ENCODE measurements around the gene BBOX1. TPM values are rescaled to one million over a fixed set of nuclear protein-coding genes. Genes with fewer than 3 reads are reported as not detected.

Gene BBOX1
- total RNA-seq, 2 experiments from 2014 or later = not detected

- H3K4me3 Mint-ChIP-seq = no peak overlapping the region
- ATAC-seq (no peak), DNase-seq (no peak)
- no peak overlapping the region for H3K27ac Mint-ChIP-seq
- no peak for TF ChIP-seq CTCF (IDR thresholded peaks at IDR 0.05)
- no peaks in the 10 kb centered on the region for H3K4me1 Mint-ChIP-seq (ENCODE audit: low read depth)
- intact Hi-C loops (cut with micrococcal nuclease) = no loop called here
- ChIA-PET POLR2A (no interaction called here), CTCF (no interaction called here)
- H3K27me3 Mint-ChIP-seq = no peaks in the 10 kb centered on the region
- H3K36me3 Mint-ChIP-seq (ENCODE audit: low read depth) = no peaks in the 10 kb centered on the region
- H3K9me3 Mint-ChIP-seq = no peaks in the 10 kb centered on the region
These were observed 36.5 kb upstream of the BBOX1 start for GRCh38 chr11:27004103-27004502.

DNA sequence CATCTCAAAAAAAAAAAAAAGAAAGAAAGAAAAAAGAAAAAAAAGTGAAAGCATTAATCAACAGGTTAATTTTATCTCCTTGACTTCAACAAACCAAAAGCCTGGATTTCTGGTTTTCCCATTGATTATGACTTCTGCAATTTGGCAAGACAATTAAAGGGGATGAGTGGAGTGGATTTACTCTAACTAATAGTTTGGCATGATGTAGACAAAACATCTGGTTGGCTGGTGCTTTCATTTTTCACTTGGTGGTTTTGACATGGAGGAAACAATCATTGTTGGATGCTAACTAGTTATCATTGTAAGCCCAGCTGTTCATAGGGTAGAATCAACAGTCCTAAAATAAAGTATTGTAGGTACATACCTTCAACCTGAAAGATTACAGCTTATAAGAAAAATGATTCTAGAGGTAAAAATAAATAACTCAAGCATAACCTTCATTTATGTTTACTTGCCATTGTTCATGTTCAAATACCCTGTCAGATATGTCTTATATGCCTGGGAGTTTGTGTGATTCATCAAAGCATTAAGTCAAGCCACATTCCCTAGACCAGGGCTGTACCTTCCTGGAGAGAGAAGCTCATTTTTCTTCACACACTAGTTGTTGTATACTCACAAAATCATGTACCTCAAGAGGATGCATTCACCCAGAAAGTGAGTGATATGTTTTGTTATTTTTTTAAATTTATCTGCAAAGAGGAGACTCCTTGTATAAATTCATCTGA lies 31.6 kb upstream of the BBOX1 start:
- no peak for TF ChIP-seq CTCF (IDR thresholded peaks at IDR 0.05)
- DNase-seq (no peak), ATAC-seq (no peak)
- H3K4me3 Mint-ChIP-seq = no peak overlapping the region
- H3K27ac Mint-ChIP-seq = no peak overlapping the region
- ChIA-PET POLR2A (no interaction called here), CTCF (no interaction called here)
- no peaks in the 10 kb centered on the region for H3K36me3 Mint-ChIP-seq (ENCODE audit: low read depth)
- no peaks in the 10 kb centered on the region for H3K9me3 Mint-ChIP-seq
- no peaks in the 10 kb centered on the region for H3K4me1 Mint-ChIP-seq (ENCODE audit: low read depth)
- intact Hi-C loops (cut with micrococcal nuclease) = no loop called here
- no peaks in the 10 kb centered on the region for H3K27me3 Mint-ChIP-seq

DNA sequence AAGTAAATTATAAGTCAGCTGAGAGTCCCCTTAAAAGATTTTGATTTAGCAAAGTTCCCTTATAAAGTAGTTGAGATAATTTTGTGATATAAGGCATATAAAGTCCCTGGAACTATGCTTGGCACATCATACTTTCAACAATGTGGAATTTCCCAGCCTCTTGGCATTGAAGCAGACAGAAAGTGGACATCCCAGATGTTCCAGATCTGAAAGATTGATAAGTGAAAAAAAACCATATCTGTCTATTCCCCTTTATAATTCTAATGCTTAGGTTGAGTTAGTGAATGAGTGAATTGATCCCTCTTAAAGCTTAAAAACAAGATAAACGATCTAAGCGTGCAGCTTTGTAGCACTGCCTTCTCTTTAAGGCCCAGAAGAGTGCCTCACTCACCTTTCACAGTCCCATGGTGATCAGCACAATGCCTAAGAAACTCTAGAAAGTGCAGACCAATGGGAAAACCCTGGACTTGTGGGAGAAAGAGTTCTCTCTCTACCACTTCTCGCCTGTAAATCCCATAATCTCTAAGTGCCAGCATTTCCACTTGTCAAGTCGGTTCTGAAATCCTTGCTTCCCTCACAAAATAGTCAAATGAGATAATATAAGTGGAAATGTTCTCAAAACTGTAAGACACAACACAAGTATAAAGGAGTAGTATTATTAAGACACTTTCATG lies 28.9 kb upstream of the BBOX1 start:
- Mint-ChIP-seq H3K27ac (no peak overlapping the region), H3K4me1 (ENCODE audit: low read depth) (no peaks in the 10 kb centered on the region), H3K36me3 (ENCODE audit: low read depth) (no peaks in the 10 kb centered on the region), H3K27me3 (no peaks in the 10 kb centered on the region), H3K9me3 (no peaks in the 10 kb centered on the region), H3K4me3 (no peak overlapping the region)
- TF ChIP-seq CTCF (IDR thresholded peaks at IDR 0.05) = no peak
- intact Hi-C loops (cut with micrococcal nuclease) = no loop called here
- ATAC-seq (no peak), DNase-seq (no peak)
- ChIA-PET POLR2A (no interaction called here), CTCF (no interaction called here)

DNA sequence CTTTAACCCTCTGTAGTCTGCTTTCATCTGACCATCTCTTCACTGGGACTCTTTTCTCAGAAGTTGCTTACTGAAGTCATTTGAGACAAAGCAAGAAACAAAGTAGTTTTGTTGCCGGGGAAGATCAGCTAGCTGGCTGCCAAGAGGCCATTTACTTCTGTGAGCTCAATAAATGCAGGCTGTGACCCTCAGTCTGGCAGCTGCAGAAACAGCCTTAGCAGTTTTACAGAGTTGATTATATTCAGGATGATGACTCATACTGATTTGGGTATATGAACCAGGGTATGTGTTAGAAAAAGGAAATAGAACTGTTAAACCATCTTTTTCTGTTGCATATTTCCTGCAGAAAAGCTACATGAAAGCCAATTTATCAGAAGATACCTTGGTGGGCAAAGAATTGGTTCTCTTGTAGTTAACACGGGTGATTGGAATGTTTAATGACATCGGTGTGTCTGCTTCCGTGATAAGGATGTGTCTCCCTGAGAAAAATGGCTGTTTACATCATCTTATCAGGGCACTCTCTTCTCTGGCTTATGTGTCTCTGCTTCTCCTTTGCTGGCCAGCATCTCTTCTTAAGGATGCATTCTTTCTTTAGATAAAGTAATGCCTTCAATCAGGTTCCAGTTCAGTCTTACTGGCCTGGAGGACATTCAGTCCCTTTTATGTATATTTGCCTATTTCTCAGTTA lies 28.2 kb upstream of the BBOX1 start:
- Mint-ChIP-seq H3K27ac (no peak overlapping the region), H3K4me1 (ENCODE audit: low read depth) (no peaks in the 10 kb centered on the region), H3K36me3 (ENCODE audit: low read depth) (no peaks in the 10 kb centered on the region), H3K4me3 (no peak overlapping the region), H3K27me3 (no peaks in the 10 kb centered on the region), H3K9me3 (no peaks in the 10 kb centered on the region)
- no peak for TF ChIP-seq CTCF (IDR thresholded peaks at IDR 0.05)
- DNase-seq = no peak
- CTCF ChIA-PET = no interaction called here
- intact Hi-C loops (cut with micrococcal nuclease) = no loop called here
- ATAC-seq = no peak
- POLR2A ChIA-PET = no interaction called here

DNA sequence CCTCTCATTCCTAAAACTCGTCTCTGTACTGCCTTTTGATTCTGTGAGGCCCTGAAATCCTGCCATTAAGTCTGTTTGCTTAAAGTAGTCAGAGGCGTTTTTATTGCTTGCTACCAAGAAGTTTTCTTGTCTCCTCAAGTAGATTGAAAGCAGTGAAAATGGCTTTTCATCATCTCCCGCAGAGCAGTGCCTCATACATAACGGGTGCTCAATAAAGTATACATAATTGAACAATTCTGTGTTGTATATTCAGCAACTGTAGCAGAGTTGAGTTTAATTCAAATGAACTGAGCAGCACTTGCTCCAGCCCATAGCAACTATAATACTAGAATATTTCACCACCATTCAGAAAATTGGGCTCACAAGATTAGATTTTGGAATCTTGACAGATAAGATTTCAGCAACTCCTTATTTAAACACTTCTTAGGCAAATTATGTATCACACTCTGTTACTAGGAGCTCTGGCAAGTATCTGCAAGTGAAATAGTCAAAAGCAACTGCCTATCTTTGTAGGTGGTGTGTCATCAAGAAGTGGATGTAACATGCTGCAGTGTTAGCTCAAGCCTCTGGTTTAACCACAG lies 26.7 kb upstream of the BBOX1 start:
- H3K4me1 Mint-ChIP-seq (ENCODE audit: low read depth) = no peaks in the 10 kb centered on the region
- H3K27ac Mint-ChIP-seq = no peak overlapping the region
- no peaks in the 10 kb centered on the region for H3K9me3 Mint-ChIP-seq
- no peaks in the 10 kb centered on the region for H3K27me3 Mint-ChIP-seq
- intact Hi-C loops (cut with micrococcal nuclease) = no loop called here
- ChIA-PET CTCF (no interaction called here), POLR2A (no interaction called here)
- H3K36me3 Mint-ChIP-seq (ENCODE audit: low read depth) = no peaks in the 10 kb centered on the region
- DNase-seq (no peak), ATAC-seq (no peak)
- no peak overlapping the region for H3K4me3 Mint-ChIP-seq
- TF ChIP-seq CTCF (IDR thresholded peaks at IDR 0.05) = no peak
